Stimulated activated CD4-positive, alpha-beta T cell treated with anti-CD3 and anti-CD28 coated beads, Interleukin-1b, Interleukin-23, amount 100 ng/mL, for 4 hours (primary cell): ENCODE results near the gene LIG4.
A peak's percentile ranks its signal among the peaks of the same experiment; 100 is the strongest.

Experiments used
- DNase-seq, 2 donors: peaks; one replicate each; pipeline ENCODE4 v3.0.0-alpha.2; 2020; ENCODE audit warnings: low read depth in 2 of 2

Gene LIG4

DNA sequence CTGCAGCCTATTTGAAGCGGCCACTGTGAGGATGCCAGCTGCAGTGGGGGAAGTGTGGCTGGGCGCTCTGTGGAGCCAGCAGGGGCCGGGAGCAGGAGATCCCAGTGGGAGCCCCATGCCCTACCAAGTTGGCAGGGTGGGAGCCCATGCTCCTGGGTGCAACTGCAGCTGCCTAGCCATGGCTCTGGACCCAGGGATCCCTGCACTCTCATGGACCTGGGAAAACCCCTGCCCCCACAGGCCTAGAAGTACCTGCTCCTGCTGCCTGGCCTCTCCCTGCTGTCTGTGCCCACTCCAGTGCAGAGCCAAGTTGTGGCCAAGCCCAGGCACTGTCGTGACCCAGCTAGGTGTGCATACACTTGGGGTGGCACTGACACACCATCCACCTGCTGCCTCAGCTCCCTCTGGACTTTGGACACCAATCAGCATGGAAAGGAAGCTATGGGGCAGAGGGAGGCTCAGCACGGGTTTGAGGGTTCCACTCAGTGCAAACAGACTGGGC, 20.9 kb downstream of the LIG4 start:
- no peak for DNase-seq

DNA sequence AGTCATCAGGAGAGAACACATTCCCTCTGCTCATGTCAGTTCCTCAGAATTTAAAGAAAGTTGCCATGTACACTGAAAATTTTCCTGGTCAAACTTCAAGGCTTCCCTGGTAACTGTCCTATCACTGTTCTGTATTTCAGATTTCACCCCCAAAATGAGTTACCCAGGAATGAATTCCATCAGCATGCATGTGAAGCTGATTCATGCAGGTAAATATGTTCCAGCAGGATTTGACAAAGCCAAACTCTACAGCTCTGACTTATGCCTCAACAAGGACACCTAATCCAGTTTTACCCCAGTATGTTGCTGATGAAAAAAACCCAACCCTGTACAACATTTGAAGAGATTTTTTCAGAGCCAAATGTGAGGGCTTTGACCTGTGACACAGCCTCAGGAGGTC, 21.5 kb downstream of the LIG4 start:
- no peak for DNase-seq

DNA sequence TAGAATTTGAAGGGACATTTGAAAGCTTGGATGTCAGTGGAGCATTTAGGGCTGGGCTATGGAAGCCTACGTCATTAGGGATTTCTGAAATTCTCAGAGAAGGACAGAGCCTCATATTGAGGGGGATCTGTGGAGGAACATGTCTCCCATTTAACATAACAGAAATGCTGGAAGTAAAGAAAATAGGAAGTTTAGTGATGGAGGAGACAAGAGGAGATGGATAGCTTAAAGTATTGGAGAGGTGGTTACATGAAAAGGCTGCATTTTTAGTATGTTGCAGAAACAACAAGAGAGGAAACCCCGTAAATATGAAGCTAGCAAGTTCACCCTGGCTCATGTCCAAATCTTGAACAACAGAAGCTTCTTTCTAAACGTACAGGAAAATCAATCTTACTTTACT, 24.4 kb downstream of the LIG4 start:
- DNase-seq, result no peak

DNA sequence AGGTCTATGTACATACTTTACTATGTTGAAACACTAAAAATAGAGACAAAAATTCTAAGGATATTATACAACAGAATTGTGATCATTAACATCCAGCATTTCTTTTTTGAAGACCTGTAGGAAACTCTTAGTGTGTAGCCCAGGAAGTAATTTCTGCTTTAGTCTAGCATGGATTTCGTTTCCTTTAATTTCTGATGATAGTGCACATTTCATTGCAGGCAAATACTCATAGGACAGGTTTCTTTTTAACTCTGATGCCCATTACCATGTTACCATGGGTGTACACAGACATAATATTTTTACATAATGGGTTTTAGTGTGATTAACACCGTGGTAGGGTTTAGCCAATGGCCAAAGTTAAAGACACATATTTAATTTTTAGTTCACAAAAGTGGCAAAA, 27.1 kb downstream of the LIG4 start:
- no peak for DNase-seq

DNA sequence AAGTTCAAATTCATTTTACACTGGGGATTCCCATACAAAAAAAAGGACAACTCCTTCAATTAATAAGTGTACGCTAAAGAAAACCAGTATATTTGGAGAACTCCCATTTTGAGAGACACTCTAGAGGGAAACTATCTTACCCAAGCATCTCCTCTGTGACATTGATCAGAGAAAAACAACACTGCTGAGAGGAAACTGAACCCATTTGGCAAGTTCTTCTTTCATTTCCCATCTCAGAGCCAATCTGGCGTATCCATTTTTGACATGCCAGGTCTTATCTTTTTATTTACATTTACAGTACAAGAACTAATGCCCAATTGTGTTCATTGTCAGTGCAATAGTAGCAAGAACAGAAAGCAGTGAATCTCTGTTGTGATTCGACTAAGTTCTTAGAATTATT, 30.1 kb downstream of the LIG4 start:
- no peak for DNase-seq

DNA sequence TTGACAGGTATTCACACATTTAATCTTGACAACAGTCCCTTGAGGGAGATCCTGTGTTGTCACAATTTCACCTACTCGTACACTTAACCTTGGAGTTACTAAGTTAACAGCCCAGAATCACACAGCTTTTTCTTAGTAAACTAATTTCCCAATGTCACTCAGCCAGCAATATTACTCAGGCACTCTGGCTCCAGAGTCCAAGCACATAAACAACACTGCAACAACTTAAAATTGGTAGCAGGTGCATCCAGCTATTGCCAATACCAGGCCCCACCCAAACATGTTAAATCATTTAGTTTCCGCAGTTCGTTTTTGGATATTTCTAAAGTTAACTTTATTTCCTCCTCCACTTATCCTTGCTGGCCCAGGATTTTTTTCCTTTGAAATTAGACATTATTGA, 32.7 kb downstream of the LIG4 start:
- DNase-seq, result no peak

DNA sequence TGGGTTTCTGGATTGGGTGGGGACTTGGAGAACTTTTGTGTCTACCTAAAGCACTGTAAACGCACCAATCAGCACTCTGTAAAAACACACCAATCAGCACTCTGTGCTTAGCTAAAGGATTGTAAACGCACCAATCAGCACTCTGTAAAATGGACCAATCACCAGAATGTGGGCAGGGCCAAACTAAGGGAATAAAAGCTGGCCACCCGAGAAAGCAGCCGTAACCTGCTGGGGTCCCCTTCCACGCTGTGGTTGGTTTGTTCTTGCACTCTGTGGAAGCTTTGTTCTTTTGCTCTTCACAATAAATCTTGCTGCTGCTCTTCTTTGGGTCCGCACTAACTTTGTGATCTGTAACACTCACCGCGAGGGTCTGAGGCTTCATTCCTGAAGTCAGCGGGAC, 37.3 kb downstream of the LIG4 start:
- DNase-seq, result no peak

DNA sequence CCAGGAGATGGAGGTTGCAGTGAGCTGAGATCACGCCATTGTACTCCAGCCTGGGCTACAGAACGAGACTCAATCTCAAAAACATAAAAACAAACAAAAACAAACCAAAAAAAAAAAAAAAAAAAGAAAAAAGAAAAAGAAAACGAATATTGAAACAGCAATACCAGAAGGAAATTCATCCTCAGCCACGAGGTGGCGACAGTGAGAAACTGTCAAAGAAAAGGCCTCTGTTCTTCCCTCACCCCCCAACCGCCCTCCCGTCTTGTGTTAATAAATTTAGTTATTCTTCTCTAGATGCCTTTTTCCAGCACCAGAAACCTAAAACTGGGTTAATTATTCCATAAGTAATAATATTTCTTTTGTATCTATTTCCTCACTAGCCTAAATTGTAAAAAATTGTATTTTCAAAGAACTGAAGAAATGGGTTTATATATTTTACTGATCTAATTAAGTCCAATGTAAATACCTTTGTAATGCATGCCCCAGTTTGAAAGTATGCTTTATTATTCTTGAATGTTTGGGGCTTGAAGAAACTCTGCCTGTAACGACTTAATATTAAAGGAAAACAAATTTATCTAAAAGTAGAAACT, 38.6 kb downstream of the LIG4 start:
- peak; percentile 47 to 51 for DNase-seq

DNA sequence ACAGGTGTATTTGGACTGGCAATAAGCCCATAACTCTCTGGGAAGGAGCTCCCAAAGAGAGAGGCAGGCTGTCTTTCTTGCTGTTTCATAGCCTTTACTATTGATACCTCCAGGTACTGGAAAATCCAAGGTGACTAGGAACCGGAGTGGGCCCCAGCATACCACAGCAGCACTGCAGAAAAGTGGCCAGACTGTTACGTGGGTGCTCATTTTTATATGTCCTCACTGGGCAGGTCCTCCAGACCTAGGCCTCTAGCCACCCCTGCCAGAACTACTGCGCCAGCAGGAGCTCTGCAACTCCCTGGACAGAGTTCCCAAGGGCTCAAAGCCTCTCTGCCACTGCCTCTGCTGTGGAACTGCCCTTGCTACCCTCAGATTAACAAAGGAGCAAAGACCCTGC, 46.4 kb downstream of the LIG4 start:
- no peak for DNase-seq

DNA sequence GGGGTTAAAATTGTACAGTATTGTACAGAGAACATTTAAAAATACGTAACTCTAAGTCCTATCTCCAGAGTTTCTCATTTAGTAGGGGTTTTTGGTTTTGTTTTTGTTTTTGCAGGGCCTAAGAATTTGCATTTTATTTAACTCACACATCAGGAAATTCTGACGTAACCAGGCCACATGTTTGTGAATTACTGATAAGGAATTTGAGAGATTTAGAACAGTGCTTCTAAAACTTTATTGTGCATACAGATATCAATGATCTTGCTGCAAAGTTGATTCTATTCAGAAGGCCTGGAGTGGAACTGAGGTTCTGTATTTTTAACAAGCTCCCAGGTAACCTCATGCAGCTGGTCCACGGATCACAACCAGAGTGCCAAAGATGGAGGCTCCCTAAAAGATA, 49.3 kb downstream of the LIG4 start:
- no peak for DNase-seq

DNA sequence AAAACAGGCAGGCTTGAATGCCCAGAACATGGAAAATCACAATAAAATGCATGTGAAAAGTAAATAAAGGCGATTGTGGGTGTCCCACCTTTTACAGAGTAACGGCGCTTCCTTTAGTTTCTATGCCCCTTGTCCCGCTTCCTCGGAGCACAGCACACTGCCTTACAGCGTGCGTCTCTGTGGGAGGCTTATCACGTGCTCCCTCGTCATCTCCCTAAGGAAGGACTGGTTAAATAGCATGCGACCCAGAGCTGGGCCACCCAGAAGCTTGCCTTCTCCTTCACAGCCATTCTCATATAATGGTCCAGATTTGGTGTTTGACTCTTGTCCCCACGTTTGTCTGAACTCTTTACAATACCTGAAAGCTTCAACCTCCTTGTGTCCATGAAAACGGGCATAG, 56.6 kb downstream of the LIG4 start:
- DNase-seq, result no peak
